A673 (cell line): ENCODE data around the gene CHST12. TPM values are rescaled to one million over a fixed set of nuclear protein-coding genes. Genes with fewer than 3 reads are reported as not detected.

ENCODE experiments used
- BruUV-seq: library from RNA; stranded (reverse); fragments of 400-500 nt; replicated peaks from 2 replicates; lab custom pipeline; 2021; lab: Mats Ljungman, UMichigan
- CTCF ChIA-PET: fragments of 300-600 bp; sonication (Branson Sonifier 250); formaldehyde crosslinking; loops from one replicate; lab custom pipeline; 2022; ENCODE audit warnings: antibody characterized with exemption; lab: Charles Lee
- POLR2A ChIA-PET: fragments of 300-600 bp; sonication (Branson Sonifier 250); formaldehyde crosslinking; loops from one replicate; lab custom pipeline; 2022; ENCODE audit warnings: antibody characterized with exemption; ENCODE audit not compliant: low non-redundant PET; lab: Charles Lee
- DNase-seq: peaks from one replicate; pipeline ENCODE4 v3.0.0-alpha.2; 2015; ENCODE audit warnings: low spot score
- H3K27ac ChIP-seq: fragments of 200-600 bp; sonication (generic); 2 replicates; pipeline ENCODE4 v1.5.1; 2016; ENCODE audit warnings: mixed run types, low read depth, mild to moderate bottlenecking, mixed read lengths, antibody characterized with exemption, low read length; ENCODE audit not compliant: poor library complexity, severe bottlenecking
- H3K27me3 ChIP-seq: fragments of 200-600 bp; sonication (generic); replicated peaks from 2 replicates; pipeline ENCODE4 v1.6.1; 2017; ENCODE audit warnings: mixed run types, low read depth, mild to moderate bottlenecking, mixed read lengths, antibody characterized with exemption, low read length; ENCODE audit not compliant: insufficient read depth, poor library complexity
- H3K36me3 ChIP-seq: fragments of 200-600 bp; sonication (generic); 2 replicates; pipeline ENCODE4 v1.6.1; 2016; ENCODE audit warnings: mixed run types, mild to moderate bottlenecking, mixed read lengths, antibody characterized with exemption, low read length; ENCODE audit not compliant: insufficient read depth, poor library complexity, severe bottlenecking
- H3K4me1 ChIP-seq: fragments of 200-600 bp; sonication (generic); 2 replicates; pipeline ENCODE4 v1.6.1; 2017; ENCODE audit warnings: mixed run types, mild to moderate bottlenecking, mixed read lengths, antibody characterized with exemption, low read length; ENCODE audit not compliant: insufficient read depth, poor library complexity, severe bottlenecking
- H3K4me3 ChIP-seq: fragments of 200-600 bp; sonication (generic); 2 replicates; pipeline ENCODE4 v1.5.1; 2016; ENCODE audit warnings: low read depth, mixed run types, mild to moderate bottlenecking, mixed read lengths, low read length; ENCODE audit not compliant: poor library complexity, severe bottlenecking
- H3K9me3 ChIP-seq: fragments of 200-600 bp; sonication (generic); 2 replicates; pipeline ENCODE4 v1.6.1; 2016; ENCODE audit warnings: mixed run types, low read depth, mild to moderate bottlenecking, mixed read lengths, antibody characterized with exemption, low read length; ENCODE audit not compliant: poor library complexity, severe bottlenecking
- CTCF ChIP-seq: fragments of 300-800, 200-600 bp; sonication (generic); conservative IDR thresholded peaks from 2 replicates; pipeline ENCODE4 v1.5.1; 2017; ENCODE audit warnings: low read depth, mild to moderate bottlenecking, antibody characterized with exemption, low read length, moderate library complexity, mixed read lengths
- EZH2 ChIP-seq: fragments of 200-600 bp; sonication (generic); IDR thresholded peaks from 2 replicates; pipeline ENCODE4 v1.6.1; 2017; ENCODE audit warnings: borderline replicate concordance, low read depth, mild to moderate bottlenecking, mixed read lengths, antibody characterized with exemption, low read length; ENCODE audit not compliant: poor library complexity, severe bottlenecking
- intact Hi-C: fragments of 100-400 bp; cut with micrococcal nuclease; formaldehyde crosslinking; loops from one replicate; pipeline ENCODE4 v1.10.0; 2022; ENCODE audit not compliant: unreplicated experiment
- total RNA-seq: library from RNA; stranded (reverse); gene quantifications from 2 replicates; pipeline ENCODE4 v1.2.3, GENCODE V29; 2021

The CHST12 gene
- total RNA-seq, 1 experiment from 2014 or later: 21.8 TPM

GRCh38 chr7:2433713-2434550, 30.5 kb downstream of the CHST12 start:
- POLR2A ChIA-PET: no interaction called here
- no peaks in the 10 kb centered on the region for H3K9me3 ChIP-seq
- TF ChIP-seq EZH2 (no peak), CTCF (no peak)
- no peak overlapping the region for H3K27ac ChIP-seq
- no peak for DNase-seq
- no peaks in the 10 kb centered on the region for H3K4me1 ChIP-seq
- H3K27me3 ChIP-seq: no peaks in the 10 kb centered on the region
- CTCF ChIA-PET: interaction anchor here (0.6 kb wide), 1 partner anchor 855 kb away, joined by 4 read pairs; no protein-coding TSS in a partner anchor
- peaks cover 3% of the 10 kb centered on the region for H3K36me3 ChIP-seq
- no TSS peak for BruUV-seq
- intact Hi-C loops: no loop called here
- H3K4me3 ChIP-seq: no peak overlapping the region

DNA sequence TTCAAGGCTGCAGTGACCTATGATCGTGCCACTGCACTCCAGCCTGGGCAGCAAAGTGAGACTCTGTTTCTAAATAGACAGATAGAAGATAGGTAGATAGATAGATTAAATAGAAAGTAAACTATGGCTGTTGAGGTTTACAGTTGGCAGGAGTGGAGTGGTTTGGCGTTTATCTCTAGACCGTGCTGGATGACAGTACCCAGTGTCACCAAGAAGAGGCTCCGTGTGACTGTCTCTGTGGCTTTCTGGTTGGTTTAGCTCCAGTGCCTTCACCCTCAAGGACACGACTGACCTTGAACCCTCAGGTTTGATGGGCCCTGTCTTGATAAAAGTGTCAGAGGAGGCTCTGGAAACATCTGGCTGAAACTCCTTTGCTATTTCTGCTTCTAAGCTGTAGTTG, 31.7 kb downstream of the CHST12 start:
- CTCF ChIA-PET: no interaction called here
- Histone ChIP-seq H3K9me3 (no peaks in the 10 kb centered on the region), H3K27ac (no peak overlapping the region), H3K36me3 (peaks cover 3% of the 10 kb centered on the region), H3K4me3 (no peak overlapping the region), H3K27me3 (no peaks in the 10 kb centered on the region), H3K4me1 (no peaks in the 10 kb centered on the region)
- TF ChIP-seq CTCF: no peak
- TF ChIP-seq EZH2: no peak
- BruUV-seq: no TSS peak
- DNase-seq: no peak
- POLR2A ChIA-PET: no interaction called here
- intact Hi-C loops: no loop called here

DNA sequence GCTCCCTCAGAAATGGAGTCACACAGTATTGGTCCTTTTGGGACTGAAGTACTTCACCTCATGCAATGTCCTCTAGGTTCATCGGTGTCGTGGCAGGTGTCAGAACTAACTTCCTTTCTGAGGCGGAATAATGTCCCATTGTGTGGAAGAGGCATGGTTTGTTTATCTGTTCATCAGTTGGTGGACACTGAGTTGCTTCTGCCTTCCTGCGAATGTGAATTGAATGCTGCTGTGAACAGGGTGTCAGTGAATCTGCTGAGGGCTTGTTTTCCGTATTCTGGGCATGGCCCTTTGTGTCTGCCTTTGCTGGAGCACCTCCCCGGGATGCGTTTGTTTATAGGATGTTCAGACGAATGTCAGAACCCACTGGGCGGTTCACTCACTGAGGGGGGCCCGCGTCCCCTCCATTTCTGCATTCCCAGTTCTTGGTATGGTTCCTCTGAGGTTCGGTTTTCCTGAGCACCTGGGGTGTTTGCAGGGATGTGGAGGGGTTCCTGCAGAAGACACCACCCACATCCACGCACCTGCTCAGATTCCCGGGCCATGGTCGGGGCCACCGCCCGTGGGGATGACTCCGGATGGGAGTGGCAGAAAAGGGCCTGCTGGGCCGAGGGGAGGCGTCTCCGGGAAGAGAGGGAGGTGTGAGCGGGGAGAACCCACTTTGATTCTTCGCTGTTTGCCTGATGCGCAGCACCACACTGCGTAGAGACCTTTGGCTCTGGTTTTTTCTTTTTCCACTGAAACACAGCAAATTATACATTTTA, 33.1 kb downstream of the CHST12 start:
- BruUV-seq: no TSS peak
- DNase-seq: no peak
- Histone ChIP-seq H3K36me3 (peaks cover 3% of the 10 kb centered on the region), H3K27me3 (no peaks in the 10 kb centered on the region), H3K9me3 (no peaks in the 10 kb centered on the region), H3K4me3 (no peak overlapping the region), H3K27ac (no peak overlapping the region), H3K4me1 (no peaks in the 10 kb centered on the region)
- ChIA-PET CTCF (no interaction called here), POLR2A (no interaction called here)
- no peak for TF ChIP-seq EZH2
- no peak for TF ChIP-seq CTCF
- intact Hi-C loops: no loop called here
